ENCODE data around the gene KCNMA1. TPM values are rescaled to one million over a fixed set of nuclear protein-coding genes. Genes with fewer than 3 reads are reported as not detected.

KCNMA1 gene
- total RNA-seq, 1 experiment from 2014 or later = 20.7 TPM

DNA sequence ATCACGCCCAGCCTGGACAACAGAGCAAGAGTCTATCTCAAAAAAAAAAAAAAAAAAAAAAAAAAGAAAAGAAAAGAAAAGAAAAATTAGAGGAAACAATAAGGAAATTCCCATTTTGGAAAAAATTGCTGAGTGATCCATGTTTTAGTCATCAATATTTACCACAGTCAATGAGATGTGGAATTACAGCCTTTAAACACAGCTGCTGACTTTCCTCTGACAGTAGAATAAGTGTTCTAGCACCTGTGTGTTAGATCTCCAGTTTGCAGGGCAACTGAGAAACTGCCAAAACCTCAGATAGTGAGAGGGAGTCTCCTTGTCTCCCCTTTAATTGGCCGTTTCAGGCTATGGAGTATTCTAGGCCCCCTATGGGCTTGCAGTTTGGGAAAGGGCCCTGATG is 520.1 kb downstream of the KCNMA1 start:
- Mint-ChIP-seq H3K4me1 (ENCODE audit: low read depth, unreplicated experiment) (no peaks in the 10 kb centered on the region), H3K27ac (ENCODE audit: unreplicated experiment) (no peak overlapping the region), H3K36me3 (ENCODE audit: insufficient read depth, unreplicated experiment) (no peaks in the 10 kb centered on the region), H3K4me3 (ENCODE audit: unreplicated experiment) (no peak overlapping the region), H3K9me3 (ENCODE audit: unreplicated experiment) (no peaks in the 10 kb centered on the region), H3K27me3 (ENCODE audit: insufficient read depth, unreplicated experiment) (peaks cover 3% of the 10 kb centered on the region)
- Histone ChIP-seq H3K27me3 (replicated peaks; ENCODE audit: control insufficient read depth, insufficient read depth, low read length) (no peaks in the 10 kb centered on the region; the same call in none of the 2 replicates), H3K4me3 (ENCODE audit: low read depth, low read length) (no peak overlapping the region), H3K4me1 (no peaks in the 10 kb centered on the region), H3K9me3 (no peaks in the 10 kb centered on the region), H3K36me3 (ENCODE audit: control insufficient read depth, insufficient read depth, low read length) (no peaks in the 10 kb centered on the region)
- TF ChIP-seq, protein P1, sequence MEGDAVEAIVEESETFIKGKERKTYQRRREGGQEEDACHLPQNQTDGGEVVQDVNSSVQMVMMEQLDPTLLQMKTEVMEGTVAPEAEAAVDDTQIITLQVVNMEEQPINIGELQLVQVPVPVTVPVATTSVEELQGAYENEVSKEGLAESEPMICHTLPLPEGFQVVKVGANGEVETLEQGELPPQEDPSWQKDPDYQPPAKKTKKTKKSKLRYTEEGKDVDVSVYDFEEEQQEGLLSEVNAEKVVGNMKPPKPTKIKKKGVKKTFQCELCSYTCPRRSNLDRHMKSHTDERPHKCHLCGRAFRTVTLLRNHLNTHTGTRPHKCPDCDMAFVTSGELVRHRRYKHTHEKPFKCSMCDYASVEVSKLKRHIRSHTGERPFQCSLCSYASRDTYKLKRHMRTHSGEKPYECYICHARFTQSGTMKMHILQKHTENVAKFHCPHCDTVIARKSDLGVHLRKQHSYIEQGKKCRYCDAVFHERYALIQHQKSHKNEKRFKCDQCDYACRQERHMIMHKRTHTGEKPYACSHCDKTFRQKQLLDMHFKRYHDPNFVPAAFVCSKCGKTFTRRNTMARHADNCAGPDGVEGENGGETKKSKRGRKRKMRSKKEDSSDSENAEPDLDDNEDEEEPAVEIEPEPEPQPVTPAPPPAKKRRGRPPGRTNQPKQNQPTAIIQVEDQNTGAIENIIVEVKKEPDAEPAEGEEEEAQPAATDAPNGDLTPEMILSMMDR (IDR thresholded peaks at IDR 0.05; ENCODE audit: insufficient read depth in 1 of 2, low read depth in 1 of 2, low read length in 1 of 2, severe bottlenecking in 1 of 2, unreplicated experiment in 1 of 2) = no peak
- no TSS peak for BruUV-seq (replicated peaks)
- ChIA-PET POLR2A (no interaction called here), CTCF (no interaction called here)
- intact Hi-C loops (cut with micrococcal nuclease; ENCODE audit: unreplicated experiment) = no loop called here
- no peak for DNase-seq

DNA sequence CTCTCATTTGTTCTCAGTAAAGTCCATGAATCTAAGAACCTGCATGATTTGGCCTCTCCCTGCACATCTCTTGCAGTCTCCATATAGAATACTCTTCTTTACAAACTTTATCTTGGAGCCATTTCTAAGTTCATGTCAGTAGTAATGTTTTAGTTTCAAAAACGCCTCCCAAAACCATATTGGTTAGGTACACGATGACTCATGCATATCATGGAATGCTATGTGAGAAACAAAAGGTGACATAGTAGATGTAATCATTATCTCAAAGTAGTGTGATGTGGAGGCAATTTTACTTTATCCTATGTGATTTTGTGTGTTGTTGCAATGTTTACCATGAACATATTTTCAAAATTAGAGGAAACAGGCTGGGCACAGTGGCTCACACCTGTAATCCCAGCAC is 520.7 kb downstream of the KCNMA1 start:
- Mint-ChIP-seq H3K36me3 (ENCODE audit: insufficient read depth, unreplicated experiment) (no peaks in the 10 kb centered on the region), H3K27me3 (ENCODE audit: insufficient read depth, unreplicated experiment) (no peaks in the 10 kb centered on the region), H3K4me1 (ENCODE audit: low read depth, unreplicated experiment) (no peaks in the 10 kb centered on the region), H3K9me3 (ENCODE audit: unreplicated experiment) (no peaks in the 10 kb centered on the region), H3K27ac (ENCODE audit: unreplicated experiment) (no peak overlapping the region), H3K4me3 (ENCODE audit: unreplicated experiment) (no peak overlapping the region)
- TF ChIP-seq, protein P1 (IDR thresholded peaks at IDR 0.05; ENCODE audit: insufficient read depth in 1 of 2, low read depth in 1 of 2, low read length in 1 of 2, severe bottlenecking in 1 of 2, unreplicated experiment in 1 of 2) = no peak
- Histone ChIP-seq H3K27me3 (replicated peaks; ENCODE audit: control insufficient read depth, insufficient read depth, low read length) (no peaks in the 10 kb centered on the region; the same call in none of the 2 replicates), H3K9me3 (no peaks in the 10 kb centered on the region), H3K4me1 (peaks cover 3% of the 10 kb centered on the region), H3K4me3 (ENCODE audit: low read depth, low read length) (no peak overlapping the region), H3K36me3 (ENCODE audit: control insufficient read depth, insufficient read depth, low read length) (no peaks in the 10 kb centered on the region)
- no TSS peak for BruUV-seq (replicated peaks)
- DNase-seq = no peak
- intact Hi-C loops (cut with micrococcal nuclease; ENCODE audit: unreplicated experiment) = no loop called here
- ChIA-PET CTCF (no interaction called here), POLR2A (no interaction called here)

DNA sequence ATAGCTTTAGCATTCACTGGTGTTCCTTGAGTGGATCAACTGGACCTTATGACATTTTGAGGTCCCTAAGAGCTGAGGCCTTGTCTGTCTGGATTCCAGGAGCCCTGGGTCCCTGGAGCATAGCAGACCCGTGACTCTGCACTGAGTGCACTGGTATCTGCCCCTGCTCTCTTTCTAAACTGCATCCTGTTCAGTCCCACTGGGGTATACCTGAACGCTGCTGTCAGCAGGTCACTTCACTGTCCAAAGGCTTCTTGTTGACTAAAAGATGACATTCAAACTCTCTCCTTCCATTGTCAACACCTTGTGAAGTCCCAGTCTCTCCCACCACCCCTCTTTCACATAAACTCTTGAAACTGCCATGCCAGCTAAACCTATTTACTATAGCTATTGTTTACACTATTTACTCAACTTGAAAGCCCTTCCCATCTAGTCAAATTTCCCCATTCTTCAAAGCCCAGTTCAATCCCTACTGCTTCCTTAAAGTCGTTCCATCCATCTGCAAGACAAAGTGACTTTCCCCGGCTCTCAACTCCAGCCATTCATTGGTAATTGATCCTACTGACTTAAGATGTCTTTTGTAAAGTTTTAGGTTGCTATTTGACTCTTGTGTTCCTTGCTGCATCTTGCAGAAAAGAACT is 523.3 kb downstream of the KCNMA1 start:
- no TSS peak for BruUV-seq (replicated peaks)
- Mint-ChIP-seq H3K27me3 (ENCODE audit: insufficient read depth, unreplicated experiment) (no peaks in the 10 kb centered on the region), H3K4me1 (ENCODE audit: low read depth, unreplicated experiment) (no peaks in the 10 kb centered on the region), H3K36me3 (ENCODE audit: insufficient read depth, unreplicated experiment) (no peaks in the 10 kb centered on the region), H3K9me3 (ENCODE audit: unreplicated experiment) (no peaks in the 10 kb centered on the region), H3K27ac (ENCODE audit: unreplicated experiment) (no peak overlapping the region), H3K4me3 (ENCODE audit: unreplicated experiment) (no peak overlapping the region)
- intact Hi-C loops (cut with micrococcal nuclease; ENCODE audit: unreplicated experiment) = loop anchor here (5.0 kb wide), 3 partner anchors 77 to 562 kb away; no protein-coding TSS in a partner anchor
- Histone ChIP-seq H3K9me3 (no peaks in the 10 kb centered on the region), H3K4me1 (peaks cover 6% of the 10 kb centered on the region), H3K4me3 (ENCODE audit: low read depth, low read length) (no peak overlapping the region), H3K36me3 (ENCODE audit: control insufficient read depth, insufficient read depth, low read length) (no peaks in the 10 kb centered on the region), H3K27me3 (replicated peaks; ENCODE audit: control insufficient read depth, insufficient read depth, low read length) (no peaks in the 10 kb centered on the region; the same call in 1 of the 2 replicates)
- POLR2A ChIA-PET = no interaction called here
- CTCF ChIA-PET = no interaction called here
- TF ChIP-seq, protein P1 (IDR thresholded peaks at IDR 0.05; ENCODE audit: insufficient read depth in 1 of 2, low read depth in 1 of 2, low read length in 1 of 2, severe bottlenecking in 1 of 2, unreplicated experiment in 1 of 2) = no peak
- DNase-seq = no peak
